Liver (tissue), 9 donors: ENCODE data around the gene ABRACL. TPM values are rescaled to one million over a fixed set of nuclear protein-coding genes. Genes with fewer than 3 reads are reported as not detected.
A peak's percentile ranks its signal among the peaks of the same experiment; 100 is the strongest.
"Not testable (repeated sequence)": the region's sequence is repeated elsewhere in the genome, so short reads cannot be mapped to it uniquely, and the experiment has no call there.

ENCODE experiments used
- DNase-seq: peaks from one replicate; pipeline ENCODE4 v3.0.0-alpha.2; 2017; ENCODE audit warnings: low spot score
- H3K27ac ChIP-seq, 2 donors: one replicate each; pipeline ENCODE4 v1.7.0; 2013; ENCODE audit warnings: inconsistent platforms in 2 of 2, low read length in 2 of 2, control low read depth in 1 of 2, low read depth in 1 of 2, mild to moderate bottlenecking in 1 of 2
- H3K27me3 ChIP-seq, 4 donors: one replicate each; pipeline versions ENCODE4 v1.6.1 to v1.7.0; 2013; ENCODE audit warnings: low read length in 3 of 4, inconsistent platforms in 1 of 4, mild to moderate bottlenecking in 1 of 4, moderate library complexity in 1 of 4; ENCODE audit not compliant: control insufficient read depth in 4 of 4, insufficient read depth in 4 of 4
- H3K36me3 ChIP-seq, 4 donors: one replicate each; pipeline versions ENCODE4 v1.6.1 to v1.7.0; 2013; ENCODE audit warnings: low read length in 3 of 4, mild to moderate bottlenecking in 3 of 4, low read depth in 1 of 4, moderate library complexity in 1 of 4; ENCODE audit not compliant: control insufficient read depth in 4 of 4, insufficient read depth in 3 of 4
- H3K4me1 ChIP-seq, 4 donors: one replicate each; pipeline versions ENCODE4 v1.6.1 to v1.7.0; 2013; ENCODE audit warnings: low read length in 3 of 4, mild to moderate bottlenecking in 3 of 4, moderate library complexity in 1 of 4; ENCODE audit not compliant: control insufficient read depth in 4 of 4, insufficient read depth in 4 of 4
- H3K4me3 ChIP-seq, 3 donors: one replicate each; pipeline versions ENCODE4 v1.6.1 to v1.7.0; 2013; ENCODE audit warnings: low read length in 3 of 3, control low read depth in 1 of 3, low read depth in 1 of 3, mild to moderate bottlenecking in 1 of 3
- H3K9ac ChIP-seq, 2 donors: one replicate each; pipeline ENCODE4 v1.7.0; 2013; ENCODE audit warnings: low read length in 2 of 2, mild to moderate bottlenecking in 2 of 2, moderate library complexity in 2 of 2, control low read depth in 1 of 2, low read depth in 1 of 2
- H3K9me3 ChIP-seq, 4 donors: one replicate each; pipeline versions ENCODE4 v1.6.1 to v1.7.0; 2013; ENCODE audit warnings: low read length in 3 of 4; ENCODE audit not compliant: control insufficient read depth in 4 of 4
- FOXA1 ChIP-seq: IDR thresholded peaks from 2 replicates; pipeline ENCODE4 v1.6.1; 2016; ENCODE audit warnings: antibody characterized with exemption
- HNF4G ChIP-seq: IDR thresholded peaks from 2 replicates; pipeline ENCODE4 v1.6.1; 2016; ENCODE audit warnings: antibody characterized with exemption
- RAD21 ChIP-seq, 2 donors: IDR thresholded peaks; 2 replicates each; pipeline ENCODE4 v1.6.1; 2016; ENCODE audit warnings: antibody characterized with exemption in 2 of 2, mild to moderate bottlenecking in 2 of 2
- REST ChIP-seq: IDR thresholded peaks from 2 replicates; pipeline ENCODE4 v1.6.1; 2016; ENCODE audit warnings: antibody characterized with exemption, mild to moderate bottlenecking
- SP1 ChIP-seq: IDR thresholded peaks from 2 replicates; pipeline ENCODE4 v1.6.1; 2018; ENCODE audit warnings: antibody characterized with exemption, mild to moderate bottlenecking
- ZBTB33 ChIP-seq: IDR thresholded peaks from 2 replicates; pipeline ENCODE4 v1.6.1; 2016; ENCODE audit warnings: antibody characterized with exemption
- WGBS: extraction: QIAGEN DNeasy Blood & Tissue Kit; methylation state at CpG from one replicate; pipeline ENCODE4 v1.1.7; 2013; 5-methylcytosine and 5-hydroxymethylcytosine counted together
- polyA plus RNA-seq, 2 donors: library from polyadenylated mRNA; stranded (reverse) in 1 of 2; unstranded in 1 of 2; fragments of 200-250 nt in 1 of 2; fragments of >200 nt in 1 of 2; fragmentation: Nextera tagmentation in 1 of 2; extraction: Ambion mirVana in 1 of 2; gene quantifications; one replicate each; pipeline versions ENCODE4 v1.2.1 to v1.2.3, GENCODE V29; 2013 to 2015
- total RNA-seq, 2 donors: library from RNA; depleted of rRNA; stranded (reverse); fragments of >200 nt; gene quantifications; one replicate each; pipeline ENCODE4 v1.2.3, GENCODE V29; 2014
- TF ChIP-seq, protein P1 (sequence below): fragments of 150-350 bp; IDR thresholded peaks from 2 replicates; pipeline ENCODE4 v1.5.1; 2017; ENCODE audit warnings: improper control_type of control experiment, low read depth, low read length; ENCODE audit not compliant: missing input control
- donor health status: healthy.
- donor health status: healthy.
- donor health status: healthy.
- donor health status: healthy.
- donor health status: healthy.

ABRACL gene
- total and polyA plus RNA-seq, 4 donors, result 14.2 to 66.3 (median 26.8) TPM

DNA sequence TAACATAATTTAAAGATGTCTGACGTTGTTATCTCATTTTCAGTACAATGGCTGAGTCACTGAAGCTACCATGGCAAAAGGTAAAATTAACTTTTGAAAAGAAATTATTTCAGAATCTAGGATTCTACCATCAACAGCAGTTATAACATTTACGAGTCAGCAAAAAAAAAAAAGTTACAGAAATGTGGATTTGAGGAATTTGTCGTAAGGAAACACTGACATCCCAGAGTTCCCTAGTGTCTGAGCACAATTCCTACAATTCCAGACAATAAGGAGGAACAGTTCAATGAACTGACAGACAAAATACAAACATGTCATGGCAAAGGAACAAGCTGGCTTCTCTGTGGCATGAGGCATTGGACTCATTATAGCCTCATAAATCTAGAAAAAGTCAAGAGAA, 19.1 kb downstream of the ABRACL start (continued):
- TF ChIP-seq REST (no peak), FOXA1 (no peak), SP1 (no peak)

GRCh38 chr6:139048912-139049311, 20.4 kb downstream of the ABRACL start:
- H3K4me1 ChIP-seq, H3K27me3 ChIP-seq, DNase-seq, H3K9me3 ChIP-seq, H3K9ac ChIP-seq, H3K27ac ChIP-seq, H3K4me3 ChIP-seq, H3K36me3 ChIP-seq: not testable (repeated sequence)
- 87% methylated on average over 4 of the region's 4 CpGs for WGBS

DNA sequence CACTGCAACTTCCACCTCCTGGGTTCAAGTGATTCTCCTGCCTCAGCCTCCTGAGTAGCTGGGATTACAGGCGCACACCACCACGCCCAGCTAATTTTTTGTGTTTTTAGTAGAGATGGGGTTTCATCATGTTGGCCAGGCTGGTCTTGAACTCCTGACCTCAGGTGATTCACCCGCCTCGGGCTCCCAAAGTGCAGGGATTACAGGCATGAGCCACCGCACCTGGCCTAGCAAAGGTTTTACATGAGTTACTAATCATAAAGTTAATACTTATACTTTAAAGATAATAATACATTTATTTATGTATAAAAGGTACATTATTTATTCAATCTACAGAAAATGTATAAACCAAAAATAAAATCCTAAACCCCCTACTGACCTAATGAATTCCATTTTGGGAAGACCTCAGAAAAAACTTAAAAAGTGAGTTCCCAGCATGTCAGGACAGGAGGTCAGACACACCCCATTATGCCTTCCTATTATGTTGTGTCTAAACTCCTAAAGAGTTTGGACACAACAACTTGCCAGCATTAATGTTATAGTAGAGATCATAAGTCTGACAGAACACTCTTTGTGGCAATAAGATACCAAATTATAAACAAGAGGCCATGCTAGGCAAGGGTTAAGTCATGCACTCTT, 21.7 kb downstream of the ABRACL start:
- not testable (repeated sequence) for H3K27me3 ChIP-seq, H3K36me3 ChIP-seq, H3K27ac ChIP-seq, DNase-seq, H3K9ac ChIP-seq, H3K4me3 ChIP-seq, H3K4me1 ChIP-seq, H3K9me3 ChIP-seq
- 89% methylated on average over 5 of the region's 5 CpGs for WGBS

DNA sequence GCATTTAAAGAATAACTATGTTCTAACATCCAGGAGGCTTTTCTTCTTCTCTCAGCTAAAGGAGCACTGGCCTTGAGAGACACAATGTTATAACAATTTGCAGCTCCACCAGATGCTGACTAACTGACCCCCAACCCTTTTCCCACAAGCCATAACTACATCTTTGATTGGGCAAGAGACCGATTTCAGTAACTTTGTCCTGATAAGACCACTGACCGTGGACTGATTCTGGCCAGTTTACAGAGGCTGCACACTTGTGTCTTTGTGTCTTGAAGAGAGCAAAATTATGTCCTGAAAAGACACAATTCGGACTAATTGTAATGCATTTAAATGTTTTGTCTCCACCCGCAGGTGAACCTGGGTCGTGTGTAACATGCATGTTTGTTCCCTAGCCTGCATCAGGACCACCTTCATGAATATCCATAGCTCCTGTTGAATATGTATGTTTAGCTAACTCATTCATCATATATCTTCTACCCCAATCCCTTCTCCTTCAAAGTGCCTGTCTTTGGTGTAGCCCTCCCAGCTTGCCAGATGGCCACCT, 22.3 kb downstream of the ABRACL start:
- H3K4me3 ChIP-seq, result no peak overlapping the region
- no peaks in the 10 kb centered on the region for H3K4me1 ChIP-seq
- no peaks in the 10 kb centered on the region for H3K27me3 ChIP-seq
- no peak overlapping the region for H3K9ac ChIP-seq
- no peak for DNase-seq
- TF ChIP-seq ZBTB33 (no peak), RAD21 (IDR thresholded peaks at IDR 0.05) (peak; percentile 69 to 74), HNF4G (no peak)
- TF ChIP-seq, protein P1, sequence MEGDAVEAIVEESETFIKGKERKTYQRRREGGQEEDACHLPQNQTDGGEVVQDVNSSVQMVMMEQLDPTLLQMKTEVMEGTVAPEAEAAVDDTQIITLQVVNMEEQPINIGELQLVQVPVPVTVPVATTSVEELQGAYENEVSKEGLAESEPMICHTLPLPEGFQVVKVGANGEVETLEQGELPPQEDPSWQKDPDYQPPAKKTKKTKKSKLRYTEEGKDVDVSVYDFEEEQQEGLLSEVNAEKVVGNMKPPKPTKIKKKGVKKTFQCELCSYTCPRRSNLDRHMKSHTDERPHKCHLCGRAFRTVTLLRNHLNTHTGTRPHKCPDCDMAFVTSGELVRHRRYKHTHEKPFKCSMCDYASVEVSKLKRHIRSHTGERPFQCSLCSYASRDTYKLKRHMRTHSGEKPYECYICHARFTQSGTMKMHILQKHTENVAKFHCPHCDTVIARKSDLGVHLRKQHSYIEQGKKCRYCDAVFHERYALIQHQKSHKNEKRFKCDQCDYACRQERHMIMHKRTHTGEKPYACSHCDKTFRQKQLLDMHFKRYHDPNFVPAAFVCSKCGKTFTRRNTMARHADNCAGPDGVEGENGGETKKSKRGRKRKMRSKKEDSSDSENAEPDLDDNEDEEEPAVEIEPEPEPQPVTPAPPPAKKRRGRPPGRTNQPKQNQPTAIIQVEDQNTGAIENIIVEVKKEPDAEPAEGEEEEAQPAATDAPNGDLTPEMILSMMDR, result peak; percentile 36
- no peaks in the 10 kb centered on the region for H3K9me3 ChIP-seq
- H3K27ac ChIP-seq, result no peak overlapping the region
- H3K36me3 ChIP-seq, result no peaks in the 10 kb centered on the region
- WGBS, result 61% methylated on average over 5 of the region's 5 CpGs
